Ammon's horn (tissue), 1 donor: Measurements from ENCODE around the gene ZNF367.
"Not testable (repeated sequence)": the region's sequence is repeated elsewhere in the genome, so short reads cannot be mapped to it uniquely, and the experiment has no call there.

Experiments
- DNase-seq: peaks from one replicate; pipeline ENCODE4 v3.0.0-alpha.2; 2016; ENCODE audit warnings: low spot score

ZNF367 gene

DNA sequence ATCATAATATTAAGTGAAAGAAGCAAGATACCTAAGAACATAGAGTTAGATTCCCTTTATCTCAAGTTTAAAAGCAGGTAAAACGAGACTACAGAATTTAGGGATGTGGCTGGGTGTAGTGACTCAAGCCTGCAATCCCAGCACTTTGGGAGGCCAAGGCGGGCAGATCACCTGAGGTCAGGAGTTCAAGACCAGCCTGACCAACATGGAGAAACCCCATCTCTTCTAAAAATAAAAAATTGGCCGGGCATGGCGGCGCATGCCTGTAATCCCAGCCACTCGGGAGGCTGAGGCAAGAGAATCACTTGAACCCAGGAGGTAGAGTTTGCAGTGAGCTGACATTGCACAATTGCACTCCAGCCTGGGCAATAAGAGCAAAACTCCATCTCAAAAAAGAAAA lies 56.1 kb downstream of the ZNF367 start:
- not testable (repeated sequence) for DNase-seq

DNA sequence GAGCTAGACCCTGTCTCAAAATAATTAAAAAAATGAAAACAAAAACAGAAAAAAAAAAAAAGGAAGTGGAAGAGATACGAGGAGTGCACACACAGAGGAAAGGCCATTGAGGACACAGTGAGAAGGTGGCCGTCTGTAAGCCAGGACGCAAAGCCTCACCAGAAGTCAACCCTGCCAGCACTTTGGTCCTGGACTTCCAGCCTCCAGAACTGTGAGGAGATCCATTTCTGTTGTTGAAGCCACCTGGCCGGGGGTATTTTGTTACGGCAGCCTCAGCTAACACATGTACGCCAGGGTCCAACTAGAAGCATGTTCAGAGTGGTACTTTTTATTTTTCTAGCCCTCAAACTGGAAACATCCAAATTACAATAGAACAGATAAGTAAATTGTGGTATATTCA lies 56.5 kb downstream of the ZNF367 start:
- no peak for DNase-seq

DNA sequence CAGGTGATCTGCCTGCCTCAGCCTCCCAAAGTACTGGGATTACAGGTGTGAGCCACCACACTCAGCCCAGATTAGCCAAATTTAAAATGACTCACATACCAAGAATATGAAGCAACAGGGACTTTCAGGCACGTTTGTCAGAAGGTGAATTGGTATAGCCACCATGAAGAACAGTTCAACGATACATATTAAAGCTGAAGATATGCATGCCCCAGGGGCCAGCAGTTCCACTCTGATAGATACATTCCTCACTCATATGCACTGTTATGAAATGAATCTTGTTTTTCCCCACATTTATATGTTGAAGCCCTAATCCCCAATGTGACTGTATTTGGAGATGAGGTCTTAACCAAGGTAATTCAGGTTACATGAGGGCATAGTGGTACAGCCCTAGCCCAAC lies 57.2 kb downstream of the ZNF367 start:
- DNase-seq = no peak

DNA sequence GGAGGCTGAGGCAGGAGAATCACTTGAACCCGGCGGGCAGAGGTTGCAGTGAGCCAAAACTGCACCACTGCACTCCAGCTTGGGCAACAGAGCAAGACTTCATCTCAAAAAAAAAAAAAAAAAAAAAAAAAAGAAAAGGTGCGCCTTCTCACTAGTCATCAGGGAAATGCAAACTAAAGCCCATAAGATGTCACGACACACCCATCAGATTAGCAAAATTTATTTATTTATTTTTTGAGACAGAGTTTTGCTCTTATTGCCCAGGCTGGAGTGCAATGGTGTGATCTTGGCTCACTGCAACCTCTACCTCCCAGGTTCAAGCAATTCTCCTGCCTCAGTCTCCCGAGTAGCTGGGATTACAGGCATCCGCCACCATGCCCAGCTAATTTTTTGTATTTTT lies 57.6 kb downstream of the ZNF367 start:
- not testable (repeated sequence) for DNase-seq

DNA sequence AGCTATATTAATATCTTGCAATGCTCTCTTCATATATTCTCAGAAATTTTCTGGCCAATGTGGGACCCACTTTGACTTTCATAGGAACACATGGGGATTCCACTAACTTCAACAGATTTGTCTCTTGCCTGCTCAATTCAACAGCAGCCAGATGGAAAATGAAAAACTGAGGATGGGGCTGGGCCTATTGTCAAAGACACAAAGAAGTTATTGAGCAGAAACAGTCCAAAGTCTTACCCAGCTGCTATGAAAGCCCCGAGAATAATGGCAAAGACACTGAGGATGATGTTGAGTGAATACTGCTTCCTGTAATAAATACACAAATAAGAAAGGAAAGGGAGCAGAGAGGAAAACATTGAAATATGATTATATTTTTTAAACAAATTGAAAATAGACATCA lies 67.3 kb downstream of the ZNF367 start:
- peak; percentile 85 for DNase-seq

DNA sequence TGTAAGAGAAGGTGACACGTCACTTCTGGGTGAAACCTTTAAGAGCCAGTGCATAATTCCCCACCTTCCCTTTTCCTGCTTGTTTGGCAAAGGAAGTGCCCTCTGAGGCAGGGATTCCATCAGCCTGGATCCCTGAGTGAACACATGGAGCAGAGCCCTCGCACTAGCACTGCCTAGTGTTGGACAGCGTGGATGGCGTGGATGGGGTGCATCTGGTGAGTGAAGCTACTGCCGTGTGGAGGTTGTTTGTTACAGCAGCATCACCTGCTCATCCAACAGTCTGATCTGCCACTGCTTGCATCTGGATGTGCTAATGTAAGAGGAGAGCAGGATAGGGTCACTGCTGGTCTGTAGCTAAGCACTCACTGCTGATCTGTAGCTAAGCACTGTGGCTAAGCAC lies 69.9 kb downstream of the ZNF367 start:
- no peak for DNase-seq

DNA sequence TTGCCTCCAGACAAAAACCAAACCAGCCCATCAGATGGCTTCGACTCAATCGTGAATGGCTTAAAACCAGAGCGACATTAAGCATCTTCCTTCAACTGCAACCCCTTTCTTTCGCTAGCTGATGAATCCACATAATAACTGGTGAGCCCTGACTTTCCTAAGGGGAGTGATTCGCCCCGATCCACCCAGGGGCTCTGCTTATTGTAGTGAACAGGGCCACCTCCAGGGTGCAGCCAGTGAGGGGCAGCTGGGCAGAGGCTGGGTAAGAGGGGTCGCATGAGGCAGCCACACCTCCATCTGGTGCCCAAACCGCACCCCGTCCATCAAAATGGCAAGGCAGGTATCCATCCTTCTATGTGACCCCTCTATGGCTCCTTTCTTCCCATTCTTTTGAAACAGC lies 72.6 kb downstream of the ZNF367 start:
- DNase-seq = no peak

DNA sequence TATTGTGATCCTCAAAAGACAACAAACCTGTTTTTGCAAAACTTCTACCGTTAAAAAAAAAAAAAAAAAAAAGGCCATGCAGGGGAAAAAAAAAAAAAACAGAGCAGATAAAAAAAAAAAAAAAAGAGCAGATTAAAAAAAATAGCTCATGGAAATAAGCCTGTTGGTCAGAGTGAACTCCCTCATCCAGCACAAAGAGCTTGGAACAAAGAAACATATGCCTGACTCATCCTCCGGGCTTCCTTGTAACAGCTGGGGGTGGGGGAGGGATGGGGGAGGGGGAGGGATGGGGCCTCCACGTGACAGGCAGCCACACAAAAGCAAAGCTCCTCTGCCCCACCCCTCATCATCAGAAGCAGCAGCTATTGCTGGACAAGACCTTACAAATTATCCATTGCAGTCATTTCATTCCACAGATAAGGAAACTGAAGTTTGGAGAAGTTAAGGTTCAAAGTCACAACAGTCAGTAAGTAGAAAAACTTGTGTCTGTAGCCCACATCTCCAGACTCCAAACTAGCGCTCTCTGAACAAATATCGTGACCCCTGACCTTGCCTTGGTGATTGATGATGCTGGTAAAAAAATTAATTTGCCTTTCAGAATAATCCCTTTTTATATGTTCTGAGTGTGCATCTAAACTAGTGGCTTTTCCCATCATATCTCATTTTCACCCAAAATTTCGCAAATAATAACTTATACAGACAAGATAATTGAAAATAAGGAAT lies 73.6 kb downstream of the ZNF367 start:
- peak; percentile 82 for DNase-seq

DNA sequence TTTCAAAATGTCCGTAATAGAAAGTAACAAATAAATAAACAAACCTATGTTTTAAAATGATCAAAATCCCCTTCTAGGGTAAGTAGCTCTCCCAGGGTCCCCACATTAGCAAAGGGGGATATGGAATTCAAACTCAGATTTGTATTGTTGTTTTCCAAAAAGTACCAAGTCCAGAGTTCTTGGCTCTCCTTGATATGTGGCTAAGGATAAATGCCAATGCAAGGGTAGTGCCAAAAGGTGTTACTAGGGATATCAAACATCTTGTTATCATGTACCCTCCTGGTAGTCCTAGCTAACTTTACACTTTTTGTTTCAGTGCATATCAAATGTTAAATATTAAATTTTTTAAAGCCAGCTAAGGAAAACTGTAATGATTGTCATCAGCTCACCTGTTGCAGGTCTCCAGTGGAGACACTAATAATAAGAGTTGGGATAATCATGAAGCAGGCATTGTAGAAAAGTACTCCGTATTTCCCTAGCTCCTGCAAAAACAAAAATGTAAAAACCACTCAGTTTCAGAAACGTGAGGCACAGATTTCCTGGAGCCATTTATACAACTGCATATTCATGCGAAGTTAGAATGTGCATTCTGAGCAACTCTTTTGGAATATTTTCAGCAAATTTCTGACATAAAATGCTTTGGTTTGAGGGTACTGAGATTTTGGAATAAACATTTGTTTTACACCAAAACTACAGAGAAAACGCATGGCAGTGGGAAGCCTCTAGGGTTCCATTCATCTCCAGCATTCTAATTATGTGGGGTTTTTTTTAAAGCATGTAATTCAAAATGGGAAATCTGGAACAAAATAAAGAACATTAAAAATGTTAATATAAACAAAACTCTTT lies 74.4 kb downstream of the ZNF367 start:
- no peak for DNase-seq

DNA sequence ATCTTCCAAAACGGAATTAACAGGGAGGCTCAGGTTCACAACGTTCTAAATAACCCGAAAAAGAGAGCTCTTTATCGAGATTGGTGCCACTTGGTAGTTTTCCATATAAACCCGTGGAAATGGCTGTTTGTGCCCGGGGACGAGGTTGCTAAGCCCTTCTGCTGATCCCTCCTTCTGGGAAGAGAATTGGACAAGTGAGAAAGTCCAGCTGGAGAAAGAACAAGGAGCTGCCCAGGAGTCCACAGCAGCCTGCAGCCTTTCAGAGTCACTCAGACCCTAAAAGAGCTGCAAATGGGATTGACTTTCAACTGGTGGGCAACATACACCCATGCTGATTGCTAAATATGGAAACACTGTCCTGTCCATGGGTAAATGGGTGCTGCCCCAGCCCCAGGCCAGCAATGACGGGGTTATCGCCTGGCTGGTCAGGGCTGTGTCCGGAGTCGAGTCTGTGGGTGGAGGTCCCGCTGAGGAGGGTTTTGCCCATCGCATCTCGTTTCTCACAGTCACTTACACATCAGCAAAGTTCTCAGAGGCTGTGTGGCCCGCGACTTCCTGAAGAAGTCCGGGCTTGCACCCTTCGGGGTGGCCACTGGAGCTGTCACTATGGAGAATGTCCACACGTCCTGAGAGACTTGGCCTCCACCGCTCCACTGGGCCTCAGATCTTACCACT lies 75.5 kb downstream of the ZNF367 start:
- DNase-seq = no peak

DNA sequence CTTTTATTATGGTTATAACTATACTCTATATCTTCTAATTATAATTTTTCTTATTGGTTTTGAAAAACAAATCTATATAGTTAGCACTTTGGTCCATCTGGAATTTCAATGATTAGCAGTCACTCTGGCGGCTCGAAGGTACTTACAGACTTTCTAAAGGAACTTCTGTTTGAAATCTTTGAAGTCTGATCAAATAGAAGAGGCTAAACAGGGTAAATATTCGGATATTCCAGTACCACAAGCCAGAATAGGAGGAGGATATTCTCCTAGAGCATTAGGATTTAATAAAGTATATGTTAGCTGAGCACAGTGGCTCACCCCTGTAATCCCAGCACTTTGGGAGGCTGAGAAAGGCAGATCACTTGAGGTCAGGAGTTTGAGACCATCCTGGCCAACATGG lies 77.5 kb downstream of the ZNF367 start:
- DNase-seq = no peak

DNA sequence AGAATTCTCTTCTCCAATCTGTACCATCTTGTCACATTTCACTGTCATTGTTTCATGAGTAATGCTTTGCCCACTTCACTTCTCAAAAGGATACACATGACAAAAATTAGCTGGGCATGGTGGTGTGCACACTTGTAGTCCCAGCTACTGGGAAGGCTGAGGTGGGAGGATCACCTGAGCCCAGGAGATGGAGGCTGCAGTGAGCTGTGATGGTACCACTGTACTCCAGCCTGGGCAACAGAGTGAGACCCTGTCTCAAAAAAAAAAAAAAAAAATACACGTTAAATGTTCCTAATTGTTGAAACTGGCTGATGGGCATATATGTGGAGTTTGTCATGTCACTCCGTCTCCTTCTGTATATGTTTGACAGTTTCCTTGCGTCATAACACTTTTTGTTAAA lies 79.9 kb downstream of the ZNF367 start:
- DNase-seq = no peak
